ENCODE results near the gene MCRIP1. TPM values are rescaled to one million over a fixed set of nuclear protein-coding genes. Genes with fewer than 3 reads are reported as not detected.

The MCRIP1 gene
- total and polyA plus RNA-seq, 10 of the 15 experiments (the other 5 are each of a cell fraction or from before 2014, with no cell fraction given) = 0.31 to 54.4 (median 30.8) TPM

- CTCF ChIA-PET = no interaction called here
- Histone ChIP-seq H3K4me1 (ENCODE audit: control insufficient read depth, insufficient read depth, low read length) (no peaks in the 10 kb centered on the region), H3K9ac (ENCODE audit: control insufficient read depth, insufficient read depth, low read length) (no peak within 1 kb of the TSS), H2AFZ (ENCODE audit: control insufficient read depth, low read depth, low read length) (no peak within 1 kb of the TSS), H3K4me2 (ENCODE audit: control insufficient read depth, insufficient read depth) (no peak within 1 kb of the TSS), H3K4me3 (no peak within 1 kb of the TSS), H4K20me1 (ENCODE audit: control insufficient read depth, insufficient read depth) (no peaks in the 10 kb centered on the region), H3K9me3 (replicated peaks; ENCODE audit: control insufficient read depth, insufficient read depth, low read length) (no peaks in the 10 kb centered on the region), H3K27me3 (replicated peaks in 1 of 2; ENCODE audit: control insufficient read depth in 2 of 2, insufficient read depth in 2 of 2, low read length in 1 of 2) (peaks cover 1 to 4% of the 10 kb centered on the region in 2 experiments; a peak in 1 of 4 replicates), H3K27ac (ENCODE audit: control insufficient read depth, insufficient read depth) (no peak within 1 kb of the TSS), H3K36me3 (ENCODE audit: control insufficient read depth in 2 of 2, insufficient read depth in 2 of 2, low read length in 1 of 2) (no peaks in the 10 kb centered on the region), H3K79me2 (ENCODE audit: control insufficient read depth, insufficient read depth, low read length) (no peaks in the 10 kb centered on the region)
- no peak for FAIRE-seq
- no TSS peak for BruUV-seq (replicated peaks)
- intact Hi-C loops (cut with micrococcal nuclease; ENCODE audit: unreplicated experiment) (no loop called here), in situ Hi-C loops (cut with MboI) (no loop called here)
- no peak for DNase-seq (ENCODE audit: low read depth, low spot score)
- POLR2A ChIA-PET = no interaction called here
- no peak for ATAC-seq
- SMC1A ChIA-PET (ENCODE audit: uncharacterized antibody, unreplicated experiment) = no interaction called here
- 36% methylated on average over 11 of the region's 110 CpGs for WGBS (ENCODE audit: insufficient coverage, insufficient replicate concordance, low lambda C conversion rate, missing lambda C conversion rate)
- RAD21 ChIA-PET (ENCODE audit: unreplicated experiment) = no interaction called here
- TF ChIP-seq CHD1 (IDR thresholded peaks at IDR 0.05; ENCODE audit: low read depth, low read length) (no peak), NFIC (IDR thresholded peaks at IDR 0.05; ENCODE audit: low read depth, low read length) (no peak), RELB (IDR thresholded peaks at IDR 0.05; ENCODE audit: low read depth) (no peak), CHD2 (IDR thresholded peaks at IDR 0.05; ENCODE audit: borderline replicate concordance, low read depth, low read length) (no peak), HCFC1 (IDR thresholded peaks at IDR 0.05; ENCODE audit: low read length) (no peak), SMARCA5 (IDR thresholded peaks at IDR 0.05) (no peak), JUNB (IDR thresholded peaks at IDR 0.05) (no peak), ZBTB11 (CRISPR knock-in tag; IDR thresholded peaks at IDR 0.05) (no peak), NFXL1 (IDR thresholded peaks at IDR 0.05; ENCODE audit: borderline replicate concordance) (no peak), MTA2 (IDR thresholded peaks at IDR 0.05; ENCODE audit: low read depth) (no peak)
- TF ChIP-seq, protein P1, sequence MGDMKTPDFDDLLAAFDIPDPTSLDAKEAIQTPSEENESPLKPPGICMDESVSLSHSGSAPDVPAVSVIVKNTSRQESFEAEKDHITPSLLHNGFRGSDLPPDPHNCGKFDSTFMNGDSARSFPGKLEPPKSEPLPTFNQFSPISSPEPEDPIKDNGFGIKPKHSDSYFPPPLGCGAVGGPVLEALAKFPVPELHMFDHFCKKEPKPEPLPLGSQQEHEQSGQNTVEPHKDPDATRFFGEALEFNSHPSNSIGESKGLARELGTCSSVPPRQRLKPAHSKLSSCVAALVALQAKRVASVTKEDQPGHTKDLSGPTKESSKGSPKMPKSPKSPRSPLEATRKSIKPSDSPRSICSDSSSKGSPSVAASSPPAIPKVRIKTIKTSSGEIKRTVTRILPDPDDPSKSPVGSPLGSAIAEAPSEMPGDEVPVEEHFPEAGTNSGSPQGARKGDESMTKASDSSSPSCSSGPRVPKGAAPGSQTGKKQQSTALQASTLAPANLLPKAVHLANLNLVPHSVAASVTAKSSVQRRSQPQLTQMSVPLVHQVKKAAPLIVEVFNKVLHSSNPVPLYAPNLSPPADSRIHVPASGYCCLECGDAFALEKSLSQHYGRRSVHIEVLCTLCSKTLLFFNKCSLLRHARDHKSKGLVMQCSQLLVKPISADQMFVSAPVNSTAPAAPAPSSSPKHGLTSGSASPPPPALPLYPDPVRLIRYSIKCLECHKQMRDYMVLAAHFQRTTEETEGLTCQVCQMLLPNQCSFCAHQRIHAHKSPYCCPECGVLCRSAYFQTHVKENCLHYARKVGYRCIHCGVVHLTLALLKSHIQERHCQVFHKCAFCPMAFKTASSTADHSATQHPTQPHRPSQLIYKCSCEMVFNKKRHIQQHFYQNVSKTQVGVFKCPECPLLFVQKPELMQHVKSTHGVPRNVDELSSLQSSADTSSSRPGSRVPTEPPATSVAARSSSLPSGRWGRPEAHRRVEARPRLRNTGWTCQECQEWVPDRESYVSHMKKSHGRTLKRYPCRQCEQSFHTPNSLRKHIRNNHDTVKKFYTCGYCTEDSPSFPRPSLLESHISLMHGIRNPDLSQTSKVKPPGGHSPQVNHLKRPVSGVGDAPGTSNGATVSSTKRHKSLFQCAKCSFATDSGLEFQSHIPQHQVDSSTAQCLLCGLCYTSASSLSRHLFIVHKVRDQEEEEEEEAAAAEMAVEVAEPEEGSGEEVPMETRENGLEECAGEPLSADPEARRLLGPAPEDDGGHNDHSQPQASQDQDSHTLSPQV (IDR thresholded peaks at IDR 0.05) = no peak
These were observed 29.1 kb downstream of the MCRIP1 start, which contains the start of gene GCGR for GRCh38 chr17:81803728-81804558. GCGR (plus strand) TSS chr17:81804150; CDS start chr17:81809019, 4,869 bp downstream.
